ENCODE data around the gene ANKRD10. TPM values are rescaled to one million over a fixed set of nuclear protein-coding genes. Genes with fewer than 3 reads are reported as not detected.

ANKRD10 gene
- total and polyA plus RNA-seq, 10 of the 15 experiments (the other 5 are each of a cell fraction or from before 2014, with no cell fraction given) = 47.1 to 199 (median 97.2) TPM

DNA sequence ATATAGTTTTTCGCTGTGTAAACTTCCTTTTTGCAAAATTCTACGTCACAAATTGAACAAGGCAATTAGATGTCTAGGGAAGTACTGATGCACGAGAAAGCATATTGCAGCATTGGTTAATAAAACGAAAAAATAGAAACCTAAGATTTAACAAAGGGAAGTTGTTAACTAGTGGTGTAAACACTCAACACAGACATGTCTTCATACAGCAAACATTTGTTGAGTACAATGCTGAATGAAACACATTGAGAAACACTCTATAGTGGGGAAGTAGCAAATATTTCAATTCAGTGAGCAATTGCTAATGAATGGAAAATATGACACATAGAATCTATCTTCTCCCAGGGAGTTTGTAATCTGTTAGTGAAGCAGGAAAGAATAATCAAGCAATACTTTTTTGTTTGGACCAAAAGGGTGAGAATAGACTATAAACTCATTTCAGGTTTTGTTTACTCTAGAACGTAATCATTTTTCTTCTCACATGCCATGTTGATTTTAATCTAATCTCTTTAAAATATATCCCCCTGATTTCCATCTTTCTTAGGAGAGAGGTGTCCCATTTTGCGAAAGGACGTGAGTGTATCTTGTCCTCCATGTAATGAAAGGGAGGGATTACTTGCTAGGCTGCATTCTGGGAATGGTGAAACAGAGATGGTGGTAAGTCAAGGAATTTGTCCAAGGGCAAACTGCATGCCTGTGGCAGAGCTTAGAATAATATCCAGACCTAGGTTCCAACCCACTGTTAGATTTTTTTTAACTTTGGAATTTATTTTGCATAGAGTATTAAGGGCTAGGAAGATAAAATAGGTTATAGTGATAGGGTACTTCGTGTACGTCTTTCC is 1.7 kb upstream of the ANKRD10 start:
- TF ChIP-seq, protein P1, sequence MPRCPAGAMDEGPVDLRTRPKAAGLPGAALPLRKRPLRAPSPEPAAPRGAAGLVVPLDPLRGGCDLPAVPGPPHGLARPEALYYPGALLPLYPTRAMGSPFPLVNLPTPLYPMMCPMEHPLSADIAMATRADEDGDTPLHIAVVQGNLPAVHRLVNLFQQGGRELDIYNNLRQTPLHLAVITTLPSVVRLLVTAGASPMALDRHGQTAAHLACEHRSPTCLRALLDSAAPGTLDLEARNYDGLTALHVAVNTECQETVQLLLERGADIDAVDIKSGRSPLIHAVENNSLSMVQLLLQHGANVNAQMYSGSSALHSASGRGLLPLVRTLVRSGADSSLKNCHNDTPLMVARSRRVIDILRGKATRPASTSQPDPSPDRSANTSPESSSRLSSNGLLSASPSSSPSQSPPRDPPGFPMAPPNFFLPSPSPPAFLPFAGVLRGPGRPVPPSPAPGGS (IDR thresholded peaks at IDR 0.05; ENCODE audit: borderline replicate concordance, insufficient read depth, low read depth, low read length, poor library complexity, severe bottlenecking) = peak; percentile 74
- no peak for TF ChIP-seq NFXL1 (IDR thresholded peaks at IDR 0.05; ENCODE audit: borderline replicate concordance)
- no TSS peak for BruUV-seq (replicated peaks)
- intact Hi-C loops (cut with micrococcal nuclease; ENCODE audit: unreplicated experiment) (loop anchor here (5.0 to 10.0 kb wide), 3 partner anchors 236 to 472 kb away; no protein-coding TSS in a partner anchor), in situ Hi-C loops (cut with MboI) (no loop called here)
- Histone ChIP-seq H3K36me3 (ENCODE audit: control insufficient read depth in 2 of 2, insufficient read depth in 2 of 2, low read length in 1 of 2) (peaks cover 0 to 1% of the 10 kb centered on the region in 2 experiments; a peak in 1 of 4 replicates), H3K4me3 (peak overlapping the region; percentile 85), H3K27ac (ENCODE audit: control insufficient read depth, insufficient read depth) (peak overlapping the region; percentile 91; the same call in 1 of the 2 replicates), H3K9ac (ENCODE audit: control insufficient read depth, insufficient read depth, low read length) (no peak overlapping the region; the same call in 1 of the 2 replicates), H3K4me1 (ENCODE audit: control insufficient read depth, insufficient read depth, low read length) (peaks cover 34% of the 10 kb centered on the region), H3K9me3 (replicated peaks; ENCODE audit: control insufficient read depth, insufficient read depth, low read length) (no peaks in the 10 kb centered on the region), H3K27me3 (replicated peaks in 1 of 2; ENCODE audit: control insufficient read depth in 2 of 2, insufficient read depth in 2 of 2, low read length in 1 of 2) (no peaks in the 10 kb centered on the region), H3K4me2 (ENCODE audit: control insufficient read depth, insufficient read depth) (peak overlapping the region; percentile 56), H3K79me2 (ENCODE audit: control insufficient read depth, insufficient read depth, low read length) (peaks cover 43% of the 10 kb centered on the region), H4K20me1 (ENCODE audit: control insufficient read depth, insufficient read depth) (no peaks in the 10 kb centered on the region), H2AFZ (ENCODE audit: control insufficient read depth, low read depth, low read length) (peak overlapping the region; percentile 80; the same call in 1 of the 2 replicates)
- RAD21 ChIA-PET (ENCODE audit: unreplicated experiment) = interaction anchor here (0.6 kb wide), 1 partner anchor 125 kb away, joined by 3 read pairs; no protein-coding TSS in a partner anchor
- POLR2A ChIA-PET = no interaction called here
- WGBS (ENCODE audit: insufficient coverage, insufficient replicate concordance, low lambda C conversion rate, missing lambda C conversion rate) = 61% methylated on average over 9 of the region's 9 CpGs
- CTCF ChIA-PET = no interaction called here
- no peak for DNase-seq (ENCODE audit: low read depth, low spot score)
- no peak for FAIRE-seq
- no peak for ATAC-seq
- SMC1A ChIA-PET (ENCODE audit: uncharacterized antibody, unreplicated experiment) = no interaction called here
